Gastrocnemius medialis (tissue), 4 donors: ENCODE data around the gene ERI3.

Experiments used
- POLR2A ChIP-seq, 2 donors: fragments of 450-650 bp; IDR thresholded peaks; one replicate each; pipeline ENCODE4 v1.6.1; 2017; ENCODE audit warnings: antibody characterized with exemption in 2 of 2, mild to moderate bottlenecking in 2 of 2, moderate library complexity in 2 of 2
- TF ChIP-seq, protein P1 (sequence below), 5 experiments: fragments of 450-650 bp in 3 of 5; fragments of 200-600 bp in 2 of 5; sonication (generic) in 2 of 5; IDR thresholded peaks in 4 of 5; conservative IDR thresholded peaks in 1 of 5; 1 replicate in 4 of 5; 2 replicates in 1 of 5; pipeline ENCODE4 v1.5.1; 2016 to 2019; ENCODE audit warnings: antibody characterized with exemption in 5 of 5, mild to moderate bottlenecking in 3 of 5, moderate library complexity in 3 of 5

DNA sequence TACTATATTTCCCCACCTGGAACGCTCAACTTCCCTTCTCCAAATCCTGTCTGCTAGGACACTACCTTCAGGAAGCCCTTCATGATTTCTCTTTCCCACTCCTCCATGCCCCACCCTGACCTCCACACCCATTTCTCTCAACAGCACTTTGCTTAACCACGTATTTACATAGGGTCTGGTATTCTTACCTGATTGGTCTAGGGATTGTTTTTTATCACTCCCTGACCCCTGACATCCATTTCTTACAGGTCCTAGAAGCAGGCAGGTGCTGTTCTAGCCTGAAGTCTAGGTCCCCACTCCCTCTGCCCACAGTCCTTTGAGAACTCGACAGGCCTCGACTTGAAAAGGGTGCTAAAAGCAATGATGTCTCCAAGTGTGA is 94.3 kb downstream of the ERI3 start:
- no peak for TF ChIP-seq POLR2A (IDR thresholded peaks at IDR 0.05)
- TF ChIP-seq, protein P1, sequence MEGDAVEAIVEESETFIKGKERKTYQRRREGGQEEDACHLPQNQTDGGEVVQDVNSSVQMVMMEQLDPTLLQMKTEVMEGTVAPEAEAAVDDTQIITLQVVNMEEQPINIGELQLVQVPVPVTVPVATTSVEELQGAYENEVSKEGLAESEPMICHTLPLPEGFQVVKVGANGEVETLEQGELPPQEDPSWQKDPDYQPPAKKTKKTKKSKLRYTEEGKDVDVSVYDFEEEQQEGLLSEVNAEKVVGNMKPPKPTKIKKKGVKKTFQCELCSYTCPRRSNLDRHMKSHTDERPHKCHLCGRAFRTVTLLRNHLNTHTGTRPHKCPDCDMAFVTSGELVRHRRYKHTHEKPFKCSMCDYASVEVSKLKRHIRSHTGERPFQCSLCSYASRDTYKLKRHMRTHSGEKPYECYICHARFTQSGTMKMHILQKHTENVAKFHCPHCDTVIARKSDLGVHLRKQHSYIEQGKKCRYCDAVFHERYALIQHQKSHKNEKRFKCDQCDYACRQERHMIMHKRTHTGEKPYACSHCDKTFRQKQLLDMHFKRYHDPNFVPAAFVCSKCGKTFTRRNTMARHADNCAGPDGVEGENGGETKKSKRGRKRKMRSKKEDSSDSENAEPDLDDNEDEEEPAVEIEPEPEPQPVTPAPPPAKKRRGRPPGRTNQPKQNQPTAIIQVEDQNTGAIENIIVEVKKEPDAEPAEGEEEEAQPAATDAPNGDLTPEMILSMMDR (IDR thresholded peaks at IDR 0.05 in 4 of 5, conservative IDR thresholded peaks at IDR 0.05 in 1 of 5) = no peak
